CD14-positive monocyte (primary cell): Measurements from ENCODE around the gene DMGDH. TPM values are rescaled to one million over a fixed set of nuclear protein-coding genes. Genes with fewer than 3 reads are reported as not detected.

Experiments
- DNase-seq, 3 donors: peaks; one replicate each; pipeline ENCODE4 v3.0.0-alpha.2; 2011 to 2022
- H2AFZ ChIP-seq: 2 replicates; pipeline ENCODE4 v1.6.0; 2012; ENCODE audit warnings: mild to moderate bottlenecking, low read depth, low read length, inconsistent platforms; ENCODE audit not compliant: insufficient read depth, poor library complexity, severe bottlenecking
- H3K27ac ChIP-seq, 2 donors: 1 replicate in 1 of 2; 2 replicates in 1 of 2; pipeline ENCODE4 v1.5.1; 2012 to 2013; ENCODE audit warnings: low read length in 2 of 2, control low read depth in 1 of 2, inconsistent platforms in 1 of 2, low read depth in 1 of 2, mild to moderate bottlenecking in 1 of 2
- H3K27me3 ChIP-seq, 2 donors: one replicate each; pipeline versions ENCODE4 v1.6.0 to v1.6.1; 2011 to 2013; ENCODE audit warnings: low read length in 2 of 2; ENCODE audit not compliant: control insufficient read depth in 2 of 2, insufficient read depth in 2 of 2
- H3K36me3 ChIP-seq, 2 donors: replicated peaks in 1 of 2; 1 replicate in 1 of 2; 2 replicates in 1 of 2; pipeline versions ENCODE4 v1.5.1 to v1.6.1; 2012 to 2013; ENCODE audit warnings: low read length in 2 of 2, control low read depth in 1 of 2, inconsistent platforms in 1 of 2, mild to moderate bottlenecking in 1 of 2; ENCODE audit not compliant: insufficient read depth in 2 of 2, control insufficient read depth in 1 of 2
- H3K4me1 ChIP-seq, 2 donors: 1 replicate in 1 of 2; 2 replicates in 1 of 2; pipeline versions ENCODE4 v1.5.1 to v1.6.1; 2012 to 2013; ENCODE audit warnings: low read length in 2 of 2, control low read depth in 1 of 2, inconsistent platforms in 1 of 2, mild to moderate bottlenecking in 1 of 2, moderate library complexity in 1 of 2; ENCODE audit not compliant: insufficient read depth in 2 of 2, control insufficient read depth in 1 of 2
- H3K4me2 ChIP-seq: replicated peaks from 2 replicates; pipeline ENCODE3; 2012; ENCODE audit warnings: low read length, moderate library complexity, mild to moderate bottlenecking; ENCODE audit not compliant: poor library complexity, severe bottlenecking; ENCODE audit errors: extremely low read depth
- H3K4me3 ChIP-seq, 3 experiments: fragments of 200-600 bp in 1 of 3; sonication (generic) in 1 of 3; replicated peaks in 1 of 3; 1 replicate in 2 of 3; 2 replicates in 1 of 3; pipeline ENCODE4 v1.5.1; 2011 to 2013; ENCODE audit warnings: low read length in 3 of 3, mild to moderate bottlenecking in 3 of 3, control low read depth in 2 of 3, low read depth in 2 of 3, inconsistent platforms in 1 of 3, moderate library complexity in 1 of 3
- H3K79me2 ChIP-seq: 2 replicates; pipeline ENCODE4 v1.6.0; 2012; ENCODE audit warnings: mild to moderate bottlenecking, control low read depth, inconsistent platforms, low read length, moderate library complexity; ENCODE audit not compliant: insufficient read depth
- H3K9ac ChIP-seq: 2 replicates; pipeline ENCODE4 v1.6.0; 2017; ENCODE audit warnings: low read length, mild to moderate bottlenecking; ENCODE audit not compliant: insufficient read depth, poor library complexity, severe bottlenecking
- H3K9me3 ChIP-seq, 2 donors: replicated peaks in 1 of 2; 1 replicate in 1 of 2; 2 replicates in 1 of 2; pipeline versions ENCODE4 v1.5.1 to v1.6.1; 2012 to 2013; ENCODE audit warnings: low read length in 2 of 2, control low read depth in 1 of 2; ENCODE audit not compliant: control insufficient read depth in 1 of 2, insufficient read depth in 1 of 2
- H4K20me1 ChIP-seq: 2 replicates; pipeline ENCODE4 v1.6.0; 2012; ENCODE audit warnings: mild to moderate bottlenecking, low read length, control low read depth, moderate library complexity; ENCODE audit not compliant: insufficient read depth
- H3K27ac Mint-ChIP-seq, 7 donors: one replicate each; pipeline ENCODE4 v1.8.0; 2020; ENCODE audit warnings: mild to moderate bottlenecking in 7 of 7, mixed read lengths in 7 of 7, moderate library complexity in 6 of 7, inconsistent platforms in 2 of 7
- H3K27me3 Mint-ChIP-seq, 3 donors: one replicate each; pipeline ENCODE4 v1.8.0; 2021 to 2022; ENCODE audit warnings: low read depth in 3 of 3, mild to moderate bottlenecking in 3 of 3, mixed read lengths in 3 of 3, moderate library complexity in 3 of 3, inconsistent platforms in 1 of 3
- H3K36me3 Mint-ChIP-seq, 2 donors: one replicate each; pipeline ENCODE4 v1.8.0; 2020; ENCODE audit warnings: mixed read lengths in 2 of 2, inconsistent platforms in 1 of 2, mild to moderate bottlenecking in 1 of 2
- H3K4me1 Mint-ChIP-seq: one replicate; pipeline ENCODE4 v1.8.0; 2020; ENCODE audit warnings: mild to moderate bottlenecking, mixed read lengths
- H3K4me3 Mint-ChIP-seq, 2 donors: one replicate each; pipeline ENCODE4 v1.8.0; 2020; ENCODE audit warnings: mild to moderate bottlenecking in 2 of 2, mixed read lengths in 2 of 2, moderate library complexity in 1 of 2
- H3K9me3 Mint-ChIP-seq, 7 donors: one replicate each; pipeline ENCODE4 v1.8.0; 2020 to 2022; ENCODE audit warnings: mixed read lengths in 7 of 7, mild to moderate bottlenecking in 6 of 7, moderate library complexity in 6 of 7, inconsistent platforms in 2 of 7
- CTCF ChIP-seq: fragments of 200-600 bp; IDR thresholded peaks from one replicate; pipeline ENCODE4 v1.8.0; 2022; ENCODE audit warnings: antibody characterized with exemption, mild to moderate bottlenecking
- WGBS: methylation state at CpG from one replicate; pipeline ENCODE4 v1.1.5; 2013; ENCODE audit warnings: missing lambda C conversion rate; ENCODE audit not compliant: insufficient coverage; 5-methylcytosine and 5-hydroxymethylcytosine counted together
- intact Hi-C, 2 donors: fragments of 100-400 bp; cut with micrococcal nuclease; formaldehyde crosslinking; loops; one replicate each; pipeline versions ENCODE4 v1.15.0 to v1.15.1; 2023
- polyA plus RNA-seq, 3 donors: library from polyadenylated mRNA; depleted of rRNA in 1 of 3; unstranded in 2 of 3; stranded (reverse) in 1 of 3; fragments of 300-500 nt in 2 of 3; fragments of >200 nt in 1 of 3; fragmentation: Illumina TruSeq in 2 of 3; gene quantifications; 1 replicate in 2 of 3; 2 replicates in 1 of 3; pipeline ENCODE4 v1.2.3, GENCODE V29; 2012 to 2021

DMGDH gene
- polyA plus RNA-seq, 3 donors, result not detected

GRCh38 chr5:78975035-78975434 is 94.4 kb downstream of the DMGDH start:
- no peak overlapping the region for H3K27ac Mint-ChIP-seq
- Histone ChIP-seq H3K4me2 (no peak overlapping the region), H3K9me3 (no peaks in the 10 kb centered on the region), H3K4me1 (peaks cover 17 to 45% of the 10 kb centered on the region in 2 donors), H3K9ac (no peak overlapping the region), H3K27me3 (no peaks in the 10 kb centered on the region), H3K4me3 (no peak overlapping the region), H3K79me2 (peaks cover 42% of the 10 kb centered on the region), H3K36me3 (no peaks in the 10 kb centered on the region), H4K20me1 (peaks cover 40% of the 10 kb centered on the region), H2AFZ (no peak overlapping the region), H3K27ac (no peak overlapping the region)
- no peak for DNase-seq
- peaks cover 0 to 2% (median 0%) of the 10 kb centered on the region in 7 donors for H3K9me3 Mint-ChIP-seq
- H3K36me3 Mint-ChIP-seq, result peaks cover 5 to 8% of the 10 kb centered on the region in 2 donors
- no peak for TF ChIP-seq CTCF
- intact Hi-C loops, result no loop called here
- no peaks in the 10 kb centered on the region for H3K27me3 Mint-ChIP-seq
- H3K4me3 Mint-ChIP-seq, result no peak overlapping the region
- H3K4me1 Mint-ChIP-seq, result peaks cover 42% of the 10 kb centered on the region
- WGBS, result 100% methylated on average over 4 of the region's 8 CpGs

GRCh38 chr5:78974601-78975000 is 94.9 kb downstream of the DMGDH start:
- no peak overlapping the region for H2AFZ ChIP-seq
- peaks cover 5 to 8% of the 10 kb centered on the region in 2 donors for H3K36me3 Mint-ChIP-seq
- no peaks in the 10 kb centered on the region for H3K36me3 ChIP-seq
- peaks cover 0 to 2% (median 0%) of the 10 kb centered on the region in 7 donors for H3K9me3 Mint-ChIP-seq
- no peaks in the 10 kb centered on the region for H3K9me3 ChIP-seq
- no peak overlapping the region for H3K27ac Mint-ChIP-seq
- no peak overlapping the region for H3K9ac ChIP-seq
- TF ChIP-seq CTCF, result no peak
- DNase-seq, result no peak
- intact Hi-C loops, result no loop called here
- no peaks in the 10 kb centered on the region for H3K27me3 Mint-ChIP-seq
- WGBS, result 100% methylated on average over 1 of the region's 2 CpGs
- peaks cover 16 to 40% of the 10 kb centered on the region in 2 donors for H3K4me1 ChIP-seq
- no peak overlapping the region for H3K27ac ChIP-seq
- no peak overlapping the region for H3K4me3 Mint-ChIP-seq
- H3K4me3 ChIP-seq, result no peak overlapping the region
- peaks cover 38% of the 10 kb centered on the region for H4K20me1 ChIP-seq
- H3K79me2 ChIP-seq, result peaks cover 42% of the 10 kb centered on the region
- H3K27me3 ChIP-seq, result no peaks in the 10 kb centered on the region
- peaks cover 38% of the 10 kb centered on the region for H3K4me1 Mint-ChIP-seq
- H3K4me2 ChIP-seq, result no peak overlapping the region
